C4-2B (cell line): ENCODE data around the gene MIS12.

ENCODE experiments used
- ZFX ChIP-seq: fragments of 450-650 bp; IDR thresholded peaks from 2 replicates; pipeline ENCODE4 v1.6.1; 2017
- TF ChIP-seq, protein P1 (sequence below): fragments of 450-650 bp; conservative IDR thresholded peaks from 2 replicates; pipeline ENCODE4 v1.5.1; 2017; ENCODE audit warnings: mild to moderate bottlenecking

DNA sequence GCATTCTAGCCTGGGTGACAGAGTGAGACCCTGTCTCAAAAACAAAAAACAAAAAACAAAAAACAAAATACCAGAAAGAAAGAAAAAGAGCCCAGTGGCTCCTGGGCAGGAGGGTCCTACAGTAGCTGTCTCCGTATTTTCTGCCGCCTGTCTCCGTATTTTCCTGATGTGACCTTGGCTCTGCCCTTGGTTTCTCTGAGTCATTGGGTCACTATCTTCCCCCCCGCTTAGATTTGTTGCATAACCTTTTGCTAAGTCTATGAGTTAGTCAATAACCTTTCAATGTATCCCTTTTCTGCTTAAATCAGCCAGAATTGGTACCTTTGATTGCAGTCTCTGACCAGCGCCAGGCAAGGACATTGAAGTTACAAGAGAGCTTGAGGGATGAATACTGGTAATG is 36.9 kb downstream of the MIS12 start:
- TF ChIP-seq, protein P1, sequence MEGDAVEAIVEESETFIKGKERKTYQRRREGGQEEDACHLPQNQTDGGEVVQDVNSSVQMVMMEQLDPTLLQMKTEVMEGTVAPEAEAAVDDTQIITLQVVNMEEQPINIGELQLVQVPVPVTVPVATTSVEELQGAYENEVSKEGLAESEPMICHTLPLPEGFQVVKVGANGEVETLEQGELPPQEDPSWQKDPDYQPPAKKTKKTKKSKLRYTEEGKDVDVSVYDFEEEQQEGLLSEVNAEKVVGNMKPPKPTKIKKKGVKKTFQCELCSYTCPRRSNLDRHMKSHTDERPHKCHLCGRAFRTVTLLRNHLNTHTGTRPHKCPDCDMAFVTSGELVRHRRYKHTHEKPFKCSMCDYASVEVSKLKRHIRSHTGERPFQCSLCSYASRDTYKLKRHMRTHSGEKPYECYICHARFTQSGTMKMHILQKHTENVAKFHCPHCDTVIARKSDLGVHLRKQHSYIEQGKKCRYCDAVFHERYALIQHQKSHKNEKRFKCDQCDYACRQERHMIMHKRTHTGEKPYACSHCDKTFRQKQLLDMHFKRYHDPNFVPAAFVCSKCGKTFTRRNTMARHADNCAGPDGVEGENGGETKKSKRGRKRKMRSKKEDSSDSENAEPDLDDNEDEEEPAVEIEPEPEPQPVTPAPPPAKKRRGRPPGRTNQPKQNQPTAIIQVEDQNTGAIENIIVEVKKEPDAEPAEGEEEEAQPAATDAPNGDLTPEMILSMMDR, result no peak
- no peak for TF ChIP-seq ZFX
